22Rv1 (cell line): Measurements from ENCODE around the gene DYRK1B.
"Not testable (repeated sequence)": the region's sequence is repeated elsewhere in the genome, so short reads cannot be mapped to it uniquely, and the experiment has no call there.

ENCODE experiments used
- CTCF ChIP-seq: fragments of 450-650 bp; IDR thresholded peaks from 2 replicates; pipeline ENCODE4 v1.5.1; 2017; ENCODE audit warnings: mild to moderate bottlenecking
- ZFX ChIP-seq: fragments of 450-650 bp; IDR thresholded peaks from 2 replicates; pipeline ENCODE4 v1.6.1; 2017; ENCODE audit warnings: antibody characterized with exemption, borderline replicate concordance

- not testable (repeated sequence) for TF ChIP-seq CTCF, ZFX
These were observed 19.9 kb downstream of the DYRK1B start for GRCh38 chr19:39814111-39814510.
